GM18520 (cell line): ENCODE results near the gene DYNC2I2.
A peak's percentile ranks its signal among the peaks of the same experiment; 100 is the strongest.
"Not testable (repeated sequence)": the region's sequence is repeated elsewhere in the genome, so short reads cannot be mapped to it uniquely, and the experiment has no call there.

Source experiments
- ATAC-seq: cut with Tn5 transposase; IDR thresholded peaks from one replicate; pipeline ENCODE4 v1.9.1; 2021; ENCODE audit not compliant: unreplicated experiment

DYNC2I2 gene

DNA sequence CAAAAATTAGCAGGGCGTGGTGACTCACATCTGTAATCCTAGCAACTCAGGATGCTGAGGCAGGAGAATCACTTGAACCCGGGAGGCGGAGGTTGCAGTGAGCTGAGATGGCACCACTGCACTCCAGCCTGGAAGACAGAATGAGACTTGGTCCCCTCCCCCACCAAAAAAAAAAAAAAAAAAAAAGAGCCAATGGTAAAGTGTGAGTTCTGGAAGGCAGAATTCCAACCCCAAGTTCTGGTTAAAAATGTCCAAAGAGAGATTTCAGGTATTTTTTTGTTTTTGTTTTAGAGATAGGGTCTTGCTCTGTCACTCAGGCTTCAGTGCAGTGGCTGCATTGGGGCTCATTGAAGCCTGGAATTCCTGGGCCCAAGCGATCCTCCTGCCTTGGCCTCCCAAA is 30.8 kb upstream of the DYNC2I2 start:
- ATAC-seq = no peak

GRCh38 chr9:128685636-128686489 is 29.2 kb upstream of the DYNC2I2 start:
- no peak for ATAC-seq

GRCh38 chr9:128684325-128685199 is 27.9 kb upstream of the DYNC2I2 start:
- ATAC-seq = no peak

GRCh38 chr9:128684065-128684324 is 27.3 kb upstream of the DYNC2I2 start:
- ATAC-seq = no peak

DNA sequence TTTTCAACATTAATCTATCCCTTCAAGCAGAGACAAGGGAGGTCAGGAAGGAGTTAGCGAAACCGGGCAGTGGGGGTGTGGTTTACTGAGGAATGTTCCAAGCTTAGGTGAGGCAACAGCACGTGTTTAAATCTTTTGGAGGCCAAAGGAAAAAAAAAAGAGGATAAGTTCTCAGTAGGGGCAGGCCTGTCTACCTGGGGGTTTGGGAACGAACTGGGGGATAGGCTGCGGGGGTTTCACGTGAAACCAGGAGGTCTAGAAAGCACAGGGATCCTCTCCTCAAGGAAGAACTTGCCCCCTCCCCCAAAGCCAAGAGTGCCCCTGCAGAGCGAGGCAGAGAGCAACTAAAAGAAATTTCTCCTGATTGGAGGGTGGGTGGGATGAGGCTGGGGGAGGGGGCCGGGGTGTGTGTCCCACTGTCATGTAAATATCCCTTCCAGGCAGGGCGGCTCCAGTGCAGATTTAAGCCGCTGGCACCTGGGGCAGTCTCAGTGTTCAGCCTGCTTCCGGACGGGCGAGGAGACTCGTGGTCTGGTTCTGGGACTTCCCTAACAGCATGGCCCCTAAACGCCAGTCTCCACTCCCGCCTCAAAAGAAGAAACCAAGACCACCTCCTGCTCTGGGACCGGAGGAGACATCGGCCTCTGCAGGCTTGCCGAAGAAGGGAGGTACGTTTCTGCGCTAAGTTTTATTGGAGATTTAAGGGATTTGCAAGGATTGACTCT is 26.9 kb upstream of the DYNC2I2 start:
- no peak for ATAC-seq

GRCh38 chr9:128677794-128678193 is 21.1 kb upstream of the DYNC2I2 start:
- ATAC-seq = no peak

GRCh38 chr9:128675382-128675781 is 18.7 kb upstream of the DYNC2I2 start:
- no peak for ATAC-seq

- no peak for ATAC-seq
Measured at GRCh38 chr9:128669786-128670185, 13.1 kb upstream of the DYNC2I2 start.

GRCh38 chr9:128666481-128666941 is 9.9 kb upstream of the DYNC2I2 start:
- ATAC-seq = not testable (repeated sequence)

- no peak for ATAC-seq
Measured at GRCh38 chr9:128657796-128658195, 1.1 kb upstream of the DYNC2I2 start.

- ATAC-seq = no peak
Measured at GRCh38 chr9:128657344-128657704, 677 bp upstream of the DYNC2I2 start.

GRCh38 chr9:128654481-128654880 is 2.2 kb downstream of the DYNC2I2 start:
- ATAC-seq = no peak

GRCh38 chr9:128653908-128654307 is 2.7 kb downstream of the DYNC2I2 start:
- ATAC-seq = no peak

DNA sequence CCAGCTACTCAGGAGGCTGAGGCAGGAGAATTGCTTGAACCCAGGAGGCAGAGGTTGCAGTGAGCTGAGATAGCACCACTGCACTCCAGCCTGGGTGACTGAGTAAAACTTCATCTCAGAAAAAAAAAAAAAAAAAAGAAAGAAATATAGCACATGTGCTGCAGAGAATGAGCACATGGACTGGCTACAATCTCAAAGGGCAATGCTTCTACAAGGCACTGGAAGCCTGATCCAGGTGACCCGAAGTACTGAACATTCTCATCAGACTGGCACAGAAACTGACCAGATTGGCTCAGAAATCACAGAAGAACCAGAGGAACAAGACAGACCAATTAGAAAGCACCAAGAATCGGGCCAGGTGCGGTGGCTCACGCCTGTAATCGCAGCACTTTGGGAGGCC is 4.8 kb downstream of the DYNC2I2 start:
- no peak for ATAC-seq

- ATAC-seq = not testable (repeated sequence)
Measured at GRCh38 chr9:128648206-128648605, 8.4 kb downstream of the DYNC2I2 start.

GRCh38 chr9:128643519-128644300 is 12.9 kb downstream of the DYNC2I2 start:
- ATAC-seq = peak; percentile 63

DNA sequence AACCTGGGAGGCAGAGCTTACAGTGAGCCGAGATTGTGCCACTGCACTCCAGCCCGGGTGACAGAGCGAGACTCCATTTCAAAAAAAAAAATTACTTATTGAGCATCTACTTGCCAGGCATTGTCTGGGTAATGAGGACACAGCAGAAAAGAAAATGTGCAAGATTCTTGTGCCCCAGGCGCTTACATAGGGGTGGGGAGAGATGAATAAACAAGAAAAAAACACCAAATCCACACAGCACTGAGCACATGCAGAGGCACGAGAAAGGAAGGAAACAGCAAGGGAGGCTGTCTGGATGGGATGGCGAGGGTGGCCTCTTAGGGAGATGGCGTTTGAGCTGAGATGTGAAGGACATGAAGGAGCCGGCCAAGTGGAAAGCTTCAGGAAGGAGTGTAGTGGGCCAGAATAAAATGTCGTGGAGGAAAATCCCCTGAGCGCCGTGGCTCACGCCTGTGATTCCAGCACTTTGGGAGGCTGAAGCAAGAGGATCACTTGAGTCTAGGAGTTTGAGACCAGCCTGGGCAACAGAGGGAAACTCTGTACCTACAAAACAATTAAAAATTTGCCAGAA is 13.9 kb downstream of the DYNC2I2 start:
- no peak for ATAC-seq

GRCh38 chr9:128640603-128641002 is 16.0 kb downstream of the DYNC2I2 start:
- no peak for ATAC-seq

DNA sequence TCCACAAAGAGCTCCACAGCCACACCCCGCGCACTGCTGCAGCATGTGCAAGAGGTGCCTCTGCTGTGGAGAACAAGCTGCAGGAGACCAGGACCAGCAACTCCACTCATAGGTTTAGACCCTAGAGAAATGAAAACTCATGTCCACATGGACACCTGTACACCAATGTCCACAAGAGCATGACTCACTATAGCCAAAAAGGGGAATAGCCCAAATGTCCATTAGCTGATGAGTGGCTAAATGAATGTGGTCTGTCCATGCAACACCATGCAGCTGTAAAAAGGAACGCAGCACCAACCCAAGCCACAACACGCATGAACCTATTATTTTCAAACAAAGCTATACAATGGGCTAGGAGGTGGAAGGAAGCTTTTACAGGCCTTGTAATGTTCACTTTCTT is 18.1 kb downstream of the DYNC2I2 start:
- no peak for ATAC-seq

DNA sequence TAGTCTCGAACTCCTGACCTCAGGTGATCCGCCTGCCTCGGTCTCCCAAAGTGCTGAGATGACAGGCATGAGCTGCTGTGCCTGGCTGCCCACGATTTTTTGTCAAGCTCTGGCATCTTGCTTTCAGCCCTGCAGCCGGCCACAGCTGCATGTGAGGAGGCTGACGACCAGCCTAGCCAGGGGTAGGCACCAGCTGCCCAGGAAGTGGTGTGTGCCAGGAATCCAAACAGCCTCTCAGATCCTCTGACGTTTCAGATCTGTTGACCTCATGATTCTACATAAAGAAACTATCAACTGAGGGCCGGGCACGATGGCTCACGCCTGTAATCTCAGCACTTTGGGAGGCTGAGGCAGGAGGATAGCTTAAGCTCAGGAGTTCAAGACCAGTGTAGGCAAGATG is 19.0 kb downstream of the DYNC2I2 start:
- ATAC-seq = no peak
